Measurements from ENCODE around the gene RDH16.

DNA sequence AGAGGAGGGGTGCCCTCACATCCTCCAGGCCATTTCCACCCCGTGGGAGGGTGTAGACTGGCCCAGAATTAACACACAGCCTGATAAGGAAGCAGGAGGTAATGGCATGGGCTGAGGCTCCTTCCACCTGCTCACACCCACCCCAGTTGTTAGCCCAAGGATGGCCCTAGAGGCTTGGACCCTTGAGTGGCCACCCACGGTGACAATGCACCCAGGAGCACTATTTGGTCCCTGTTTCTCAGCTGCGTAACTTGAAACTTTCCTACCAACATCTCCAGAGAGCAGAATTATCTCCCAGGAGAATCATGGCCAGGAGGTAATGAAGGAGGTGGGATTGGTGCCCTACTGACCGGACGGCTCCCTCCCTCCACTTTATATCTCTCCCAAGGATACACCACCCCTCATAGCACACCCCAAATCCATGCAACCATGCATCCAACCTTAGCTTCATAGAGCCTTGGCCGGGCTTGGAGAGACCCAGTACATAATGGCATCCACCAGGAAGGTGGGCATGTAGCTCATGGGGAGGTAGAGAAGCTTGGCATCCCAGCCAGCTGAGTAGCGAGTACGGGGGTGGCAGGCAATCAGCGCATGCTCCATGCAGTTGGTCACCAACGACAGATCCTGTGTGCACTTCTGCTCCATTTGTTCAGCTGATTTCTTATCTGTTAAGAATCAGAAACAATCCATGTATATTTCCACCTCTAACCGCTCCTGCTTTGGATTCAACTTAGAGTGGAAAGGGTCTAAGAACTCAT, 5.6 kb downstream of the RDH16 start:
- TF ChIP-seq, protein P1, sequence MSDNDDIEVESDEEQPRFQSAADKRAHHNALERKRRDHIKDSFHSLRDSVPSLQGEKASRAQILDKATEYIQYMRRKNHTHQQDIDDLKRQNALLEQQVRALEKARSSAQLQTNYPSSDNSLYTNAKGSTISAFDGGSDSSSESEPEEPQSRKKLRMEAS (IDR thresholded peaks at IDR 0.05): no peak
- TF ChIP-seq CTCF (IDR thresholded peaks at IDR 0.05 in 2 of 3, conservative IDR thresholded peaks at IDR 0.05 in 1 of 3; ENCODE audit: borderline replicate concordance in 1 of 3, insufficient read depth in 1 of 3, low read depth in 2 of 3, low read length in 2 of 3) (no peak), POLR2A (IDR thresholded peaks at IDR 0.05; ENCODE audit: borderline replicate concordance, extremely low read depth, insufficient read depth, insufficient read length) (no peak), EZH2 (IDR thresholded peaks at IDR 0.05) (no peak), SP1 (IDR thresholded peaks at IDR 0.05; ENCODE audit: low read depth) (no peak), JUND (IDR thresholded peaks at IDR 0.05) (no peak), SRF (IDR thresholded peaks at IDR 0.05; ENCODE audit: low read depth) (no peak), EZH2phosphoT487 (IDR thresholded peaks at IDR 0.05; ENCODE audit: borderline replicate concordance) (no peak), POLR2AphosphoS5 (IDR thresholded peaks at IDR 0.05; ENCODE audit: low read depth, low read length) (no peak), ELF1 (IDR thresholded peaks at IDR 0.05; ENCODE audit: borderline replicate concordance, low read depth) (no peak)
- TF ChIP-seq, protein P2, sequence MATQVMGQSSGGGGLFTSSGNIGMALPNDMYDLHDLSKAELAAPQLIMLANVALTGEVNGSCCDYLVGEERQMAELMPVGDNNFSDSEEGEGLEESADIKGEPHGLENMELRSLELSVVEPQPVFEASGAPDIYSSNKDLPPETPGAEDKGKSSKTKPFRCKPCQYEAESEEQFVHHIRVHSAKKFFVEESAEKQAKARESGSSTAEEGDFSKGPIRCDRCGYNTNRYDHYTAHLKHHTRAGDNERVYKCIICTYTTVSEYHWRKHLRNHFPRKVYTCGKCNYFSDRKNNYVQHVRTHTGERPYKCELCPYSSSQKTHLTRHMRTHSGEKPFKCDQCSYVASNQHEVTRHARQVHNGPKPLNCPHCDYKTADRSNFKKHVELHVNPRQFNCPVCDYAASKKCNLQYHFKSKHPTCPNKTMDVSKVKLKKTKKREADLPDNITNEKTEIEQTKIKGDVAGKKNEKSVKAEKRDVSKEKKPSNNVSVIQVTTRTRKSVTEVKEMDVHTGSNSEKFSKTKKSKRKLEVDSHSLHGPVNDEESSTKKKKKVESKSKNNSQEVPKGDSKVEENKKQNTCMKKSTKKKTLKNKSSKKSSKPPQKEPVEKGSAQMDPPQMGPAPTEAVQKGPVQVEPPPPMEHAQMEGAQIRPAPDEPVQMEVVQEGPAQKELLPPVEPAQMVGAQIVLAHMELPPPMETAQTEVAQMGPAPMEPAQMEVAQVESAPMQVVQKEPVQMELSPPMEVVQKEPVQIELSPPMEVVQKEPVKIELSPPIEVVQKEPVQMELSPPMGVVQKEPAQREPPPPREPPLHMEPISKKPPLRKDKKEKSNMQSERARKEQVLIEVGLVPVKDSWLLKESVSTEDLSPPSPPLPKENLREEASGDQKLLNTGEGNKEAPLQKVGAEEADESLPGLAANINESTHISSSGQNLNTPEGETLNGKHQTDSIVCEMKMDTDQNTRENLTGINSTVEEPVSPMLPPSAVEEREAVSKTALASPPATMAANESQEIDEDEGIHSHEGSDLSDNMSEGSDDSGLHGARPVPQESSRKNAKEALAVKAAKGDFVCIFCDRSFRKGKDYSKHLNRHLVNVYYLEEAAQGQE (IDR thresholded peaks at IDR 0.05; ENCODE audit: low read depth): no peak
